Brain microvascular endothelial cell (primary cell): ENCODE measurements around the gene RBMS3.
A peak's percentile ranks its signal among the peaks of the same experiment; 100 is the strongest.

Source experiments
- DNase-seq: peaks from one replicate; pipeline ENCODE4 v3.0.0-alpha.2; 2020
- H3K27ac ChIP-seq: fragments of 250-450 bp; sonication (Bioruptor Pico); 2 replicates; pipeline ENCODE4 v1.5.1; 2020; ENCODE audit warnings: mild to moderate bottlenecking, moderate library complexity
- H3K27me3 ChIP-seq: fragments of 250-450 bp; sonication (Bioruptor Pico); replicated peaks from 2 replicates; pipeline ENCODE4 v1.5.1; 2020; ENCODE audit warnings: mild to moderate bottlenecking
- H3K36me3 ChIP-seq: fragments of 250-450 bp; sonication (Bioruptor Pico); replicated peaks from 2 replicates; pipeline ENCODE4 v1.5.1; 2020; ENCODE audit warnings: mild to moderate bottlenecking
- H3K4me3 ChIP-seq: 2 replicates; pipeline ENCODE4 v1.5.1; 2011; ENCODE audit warnings: low read depth, mild to moderate bottlenecking, control low read depth, low read length, moderate library complexity
- in situ Hi-C: cut with HindIII; loops from 2 replicates; pipeline ENCODE4 v1.10.0; 2017; ENCODE audit warnings: low sequenced_read_pairs, low pct_ligation_motif_present
- TF ChIP-seq, protein P1 (sequence below): IDR thresholded peaks from 2 replicates; pipeline ENCODE4 v1.5.1; 2011; ENCODE audit warnings: low read depth, mild to moderate bottlenecking, moderate library complexity, low read length, control low read depth, inconsistent platforms; ENCODE audit errors: missing control alignments

RBMS3 gene

GRCh38 chr3:29335943-29336342 lies 55.1 kb downstream of the RBMS3 start:
- H3K27me3 ChIP-seq, result no peaks in the 10 kb centered on the region
- no peak for DNase-seq
- TF ChIP-seq, protein P1, sequence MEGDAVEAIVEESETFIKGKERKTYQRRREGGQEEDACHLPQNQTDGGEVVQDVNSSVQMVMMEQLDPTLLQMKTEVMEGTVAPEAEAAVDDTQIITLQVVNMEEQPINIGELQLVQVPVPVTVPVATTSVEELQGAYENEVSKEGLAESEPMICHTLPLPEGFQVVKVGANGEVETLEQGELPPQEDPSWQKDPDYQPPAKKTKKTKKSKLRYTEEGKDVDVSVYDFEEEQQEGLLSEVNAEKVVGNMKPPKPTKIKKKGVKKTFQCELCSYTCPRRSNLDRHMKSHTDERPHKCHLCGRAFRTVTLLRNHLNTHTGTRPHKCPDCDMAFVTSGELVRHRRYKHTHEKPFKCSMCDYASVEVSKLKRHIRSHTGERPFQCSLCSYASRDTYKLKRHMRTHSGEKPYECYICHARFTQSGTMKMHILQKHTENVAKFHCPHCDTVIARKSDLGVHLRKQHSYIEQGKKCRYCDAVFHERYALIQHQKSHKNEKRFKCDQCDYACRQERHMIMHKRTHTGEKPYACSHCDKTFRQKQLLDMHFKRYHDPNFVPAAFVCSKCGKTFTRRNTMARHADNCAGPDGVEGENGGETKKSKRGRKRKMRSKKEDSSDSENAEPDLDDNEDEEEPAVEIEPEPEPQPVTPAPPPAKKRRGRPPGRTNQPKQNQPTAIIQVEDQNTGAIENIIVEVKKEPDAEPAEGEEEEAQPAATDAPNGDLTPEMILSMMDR, result no peak
- H3K36me3 ChIP-seq, result no peaks in the 10 kb centered on the region
- in situ Hi-C loops, result no loop called here
- H3K27ac ChIP-seq, result peak overlapping the region; percentile 76
- peak overlapping the region; percentile 38 for H3K4me3 ChIP-seq

- DNase-seq, result no peak
- Histone ChIP-seq H3K27me3 (no peaks in the 10 kb centered on the region), H3K27ac (no peak overlapping the region), H3K36me3 (no peaks in the 10 kb centered on the region), H3K4me3 (no peak overlapping the region)
- in situ Hi-C loops, result no loop called here
- TF ChIP-seq, protein P1, result no peak
These were observed 56.7 kb downstream of the RBMS3 start for GRCh38 chr3:29337565-29337964.

DNA sequence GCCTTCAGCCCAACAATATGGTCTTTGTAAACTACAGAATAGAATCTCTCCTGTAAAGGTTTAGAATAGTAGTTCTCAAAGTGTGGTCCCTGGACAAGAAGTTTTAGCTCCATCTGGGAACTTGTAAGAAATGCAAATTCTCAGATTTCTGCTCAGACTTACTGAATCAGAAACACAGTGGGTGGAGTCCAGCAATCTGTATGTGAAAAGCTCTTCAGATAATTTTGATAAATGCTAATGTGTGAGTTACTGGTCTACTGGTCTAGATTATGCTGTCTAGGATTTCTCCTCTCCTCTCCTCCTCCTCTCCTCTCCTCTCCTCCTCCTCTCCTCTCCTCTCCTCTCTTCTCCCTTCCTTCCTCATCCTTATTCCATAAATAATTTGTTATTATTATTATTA lies 57.5 kb downstream of the RBMS3 start:
- TF ChIP-seq, protein P1, result no peak
- H3K27me3 ChIP-seq, result no peaks in the 10 kb centered on the region
- no peak overlapping the region for H3K4me3 ChIP-seq
- in situ Hi-C loops, result no loop called here
- no peak for DNase-seq
- H3K27ac ChIP-seq, result no peak overlapping the region
- no peaks in the 10 kb centered on the region for H3K36me3 ChIP-seq

DNA sequence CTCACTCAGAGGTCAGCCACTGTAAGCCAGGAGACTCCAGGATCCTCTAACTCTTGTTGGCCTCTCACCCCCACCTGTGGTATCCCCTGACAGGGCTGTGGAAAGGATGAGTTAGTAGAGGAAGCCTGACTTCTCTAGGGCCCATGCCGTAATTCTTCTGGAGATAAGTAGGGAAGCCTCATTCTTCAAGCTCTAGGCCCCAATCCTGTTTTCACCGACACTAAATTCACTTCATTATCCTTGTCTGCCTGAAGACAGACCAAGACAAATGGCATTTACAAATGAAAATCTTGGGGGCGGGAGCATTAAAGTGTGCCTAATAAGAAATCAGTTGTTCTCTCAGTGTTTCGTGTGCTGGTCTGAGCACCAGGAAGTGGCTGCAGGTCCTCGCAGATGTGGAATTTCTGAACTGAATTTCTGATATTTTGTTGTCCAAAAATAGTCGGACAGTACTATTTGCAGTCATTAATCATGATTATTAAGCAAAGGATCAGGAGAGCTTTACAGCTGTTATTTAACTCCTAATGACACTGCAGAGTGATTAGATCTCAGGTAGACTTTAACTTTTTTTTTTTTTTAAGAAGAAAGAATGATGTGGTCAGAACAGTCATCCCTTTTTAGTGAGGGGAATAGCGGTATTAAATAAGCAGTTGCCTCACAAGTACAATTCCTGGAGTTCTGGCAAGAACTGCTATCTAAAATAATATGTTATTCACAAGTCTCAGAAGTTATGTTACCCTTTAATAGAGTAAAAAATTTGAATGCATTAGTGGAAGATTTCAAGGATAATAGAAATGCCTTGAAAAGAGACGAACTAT lies 58.4 kb downstream of the RBMS3 start:
- DNase-seq, result no peak
- Histone ChIP-seq H3K27ac (no peak overlapping the region), H3K27me3 (no peaks in the 10 kb centered on the region), H3K4me3 (no peak overlapping the region), H3K36me3 (no peaks in the 10 kb centered on the region)
- TF ChIP-seq, protein P1, result no peak
- in situ Hi-C loops, result no loop called here

GRCh38 chr3:29344154-29344553 lies 63.3 kb downstream of the RBMS3 start:
- in situ Hi-C loops, result no loop called here

More at GRCh38 chr3:29344154-29344553, 63.3 kb downstream of the RBMS3 start:
- Histone ChIP-seq H3K36me3 (no peaks in the 10 kb centered on the region), H3K4me3 (no peak overlapping the region), H3K27me3 (no peaks in the 10 kb centered on the region), H3K27ac (no peak overlapping the region)
- TF ChIP-seq, protein P1, result no peak
- DNase-seq, result no peak
